Fibroblast of upper back skin (primary cell): ENCODE results near the gene SUSD4.

Experiments
- DNase-seq: peaks from one replicate; pipeline ENCODE4 v3.0.0-alpha.2; 2013

SUSD4 gene

GRCh38 chr1:223176437-223176836, 187.5 kb downstream of the SUSD4 start:
- DNase-seq = no peak

- no peak for DNase-seq
These were observed 188.3 kb downstream of the SUSD4 start for GRCh38 chr1:223175633-223176032.

- peak; percentile 11 for DNase-seq
These were observed 188.9 kb downstream of the SUSD4 start for GRCh38 chr1:223175032-223175431.
